ENCODE results near the gene ATP6V1F. TPM values are rescaled to one million over a fixed set of nuclear protein-coding genes. Genes with fewer than 3 reads are reported as not detected.

The ATP6V1F gene
- total RNA-seq, 2 donors from 2014 or later: 122 to 157 TPM

GRCh38 chr7:128831178-128831993 lies 31.3 kb upstream of the ATP6V1F start:
- Mint-ChIP-seq H3K4me1 (peaks cover 25% of the 10 kb centered on the region), H3K36me3 (ENCODE audit: low read depth) (no peaks in the 10 kb centered on the region), H3K4me3 (peak overlapping the region; percentile 63), H3K9me3 (no peaks in the 10 kb centered on the region), H3K27ac (no peak overlapping the region), H3K27me3 (ENCODE audit: insufficient read depth) (peaks cover 39% of the 10 kb centered on the region)
- WGBS, 2 experiments (ENCODE audit: insufficient coverage in 1 of 2, insufficient read length in 1 of 2): 4 to 8% methylated on average over 5 to 33 of the region's 33 CpGs
- H3K9ac ChIP-seq (ENCODE audit: extremely low read depth, low read length, poor library complexity, severe bottlenecking): peak overlapping the region; percentile 47
- H3K4me3 ChIP-seq (ENCODE audit: low read length): peak overlapping the region; percentile 80
- no peak for TF ChIP-seq CTCF (conservative IDR thresholded peaks at IDR 0.05)
- H3K9me3 ChIP-seq (ENCODE audit: control insufficient read depth, low read length): no peaks in the 10 kb centered on the region
- H3K27ac ChIP-seq (ENCODE audit: low read depth, low read length): peak overlapping the region; percentile 99
- DNase-seq: peak; percentile 89
- H3K36me3 ChIP-seq (ENCODE audit: control insufficient read depth, insufficient read depth, low read length): peaks cover 8% of the 10 kb centered on the region
- H3K4me1 ChIP-seq (ENCODE audit: control insufficient read depth, insufficient read depth, low read length): peaks cover 7% of the 10 kb centered on the region
- peaks cover 11% of the 10 kb centered on the region for H3K27me3 ChIP-seq (ENCODE audit: control insufficient read depth, insufficient read depth, low read length, poor library complexity, severe bottlenecking)

GRCh38 chr7:128831994-128832879 lies 30.4 kb upstream of the ATP6V1F start:
- TF ChIP-seq CTCF (conservative IDR thresholded peaks at IDR 0.05): no peak
- H3K27me3 Mint-ChIP-seq (ENCODE audit: insufficient read depth): peaks cover 39% of the 10 kb centered on the region
- no peaks in the 10 kb centered on the region for H3K36me3 Mint-ChIP-seq (ENCODE audit: low read depth)
- WGBS, 2 experiments (ENCODE audit: insufficient coverage in 1 of 2, insufficient read length in 1 of 2): 7 to 9% methylated on average over 5 to 19 of the region's 22 CpGs
- Histone ChIP-seq H3K9me3 (ENCODE audit: control insufficient read depth, low read length) (no peaks in the 10 kb centered on the region), H3K27me3 (ENCODE audit: control insufficient read depth, insufficient read depth, low read length, poor library complexity, severe bottlenecking) (peaks cover 11% of the 10 kb centered on the region), H3K4me3 (ENCODE audit: low read length) (peak overlapping the region; percentile 80), H3K27ac (ENCODE audit: low read depth, low read length) (peak overlapping the region; percentile 99), H3K4me1 (ENCODE audit: control insufficient read depth, insufficient read depth, low read length) (peaks cover 7% of the 10 kb centered on the region), H3K36me3 (ENCODE audit: control insufficient read depth, insufficient read depth, low read length) (peaks cover 8% of the 10 kb centered on the region), H3K9ac (ENCODE audit: extremely low read depth, low read length, poor library complexity, severe bottlenecking) (peak overlapping the region; percentile 11)
- H3K4me1 Mint-ChIP-seq: peaks cover 25% of the 10 kb centered on the region
- H3K4me3 Mint-ChIP-seq: peak overlapping the region; percentile 63
- no peaks in the 10 kb centered on the region for H3K9me3 Mint-ChIP-seq
- H3K27ac Mint-ChIP-seq: no peak overlapping the region
- DNase-seq: peak; percentile 91

- no peaks in the 10 kb centered on the region for H3K9me3 ChIP-seq (ENCODE audit: control insufficient read depth, low read length)
- H3K36me3 Mint-ChIP-seq (ENCODE audit: low read depth): no peaks in the 10 kb centered on the region
- H3K27me3 ChIP-seq (ENCODE audit: control insufficient read depth, insufficient read depth, low read length, poor library complexity, severe bottlenecking): peaks cover 11% of the 10 kb centered on the region
- peaks cover 39% of the 10 kb centered on the region for H3K27me3 Mint-ChIP-seq (ENCODE audit: insufficient read depth)
- peaks cover 22% of the 10 kb centered on the region for H3K4me1 Mint-ChIP-seq
- H3K27ac Mint-ChIP-seq: no peak overlapping the region
- no peak for DNase-seq
- TF ChIP-seq CTCF (conservative IDR thresholded peaks at IDR 0.05): no peak
- H3K9ac ChIP-seq (ENCODE audit: extremely low read depth, low read length, poor library complexity, severe bottlenecking): peak overlapping the region; percentile 11
- peak overlapping the region; percentile 99 for H3K27ac ChIP-seq (ENCODE audit: low read depth, low read length)
- peaks cover 7% of the 10 kb centered on the region for H3K4me1 ChIP-seq (ENCODE audit: control insufficient read depth, insufficient read depth, low read length)
- peak overlapping the region; percentile 73 for H3K4me3 ChIP-seq (ENCODE audit: low read length)
- no peaks in the 10 kb centered on the region for H3K9me3 Mint-ChIP-seq
- 17 to 28% methylated on average over 2 of the region's 2 CpGs for WGBS, 2 experiments (ENCODE audit: insufficient coverage in 1 of 2, insufficient read length in 1 of 2)
- peak overlapping the region; percentile 63 for H3K4me3 Mint-ChIP-seq
- peaks cover 11% of the 10 kb centered on the region for H3K36me3 ChIP-seq (ENCODE audit: control insufficient read depth, insufficient read depth, low read length)
Observed at GRCh38 chr7:128832880-128833147, 29.8 kb upstream of the ATP6V1F start.
